ENCODE results near the gene NDUFA7.

GRCh38 chr19:8366121-8366581 lies 45.0 kb upstream of the NDUFA7 start:
- no peak for TF ChIP-seq CTCF (IDR thresholded peaks at IDR 0.05)
- TF ChIP-seq GABPB1 (CRISPR knock-in tag; IDR thresholded peaks at IDR 0.05), result no peak
- TF ChIP-seq ZNF263 (CRISPR knock-in tag; IDR thresholded peaks at IDR 0.05; ENCODE audit: low read depth), result no peak
- TF ChIP-seq E2F1 (CRISPR knock-in tag; IDR thresholded peaks at IDR 0.05), result no peak
- TF ChIP-seq ZMAT4 (CRISPR knock-in tag; IDR thresholded peaks at IDR 0.05), result no peak
- no peak for TF ChIP-seq JUN (CRISPR knock-in tag; IDR thresholded peaks at IDR 0.05)
- no peak for TF ChIP-seq ZNF121 (CRISPR knock-in tag; IDR thresholded peaks at IDR 0.05)

All from WTC11 (cell line).